ENCODE results near the gene CAMK1.

DNA sequence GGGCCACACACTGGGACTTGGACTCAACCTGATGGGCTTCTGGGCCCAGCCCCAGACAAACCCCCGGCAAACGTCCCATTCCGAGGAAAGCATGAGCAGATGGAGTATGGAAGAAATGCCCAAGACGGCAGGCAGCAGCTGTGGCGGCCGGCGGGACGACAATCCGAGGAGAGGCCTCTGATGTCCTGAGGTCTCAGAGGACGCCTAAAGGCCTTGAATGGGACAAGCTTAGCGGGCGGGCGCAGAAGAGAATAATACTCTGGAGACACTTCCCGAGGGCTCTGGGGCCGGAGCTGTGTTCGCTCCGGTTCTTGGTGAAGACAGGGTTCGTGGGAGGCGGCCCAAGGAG is 20.5 kb downstream of the CAMK1 start:
- TF ChIP-seq, protein P1, sequence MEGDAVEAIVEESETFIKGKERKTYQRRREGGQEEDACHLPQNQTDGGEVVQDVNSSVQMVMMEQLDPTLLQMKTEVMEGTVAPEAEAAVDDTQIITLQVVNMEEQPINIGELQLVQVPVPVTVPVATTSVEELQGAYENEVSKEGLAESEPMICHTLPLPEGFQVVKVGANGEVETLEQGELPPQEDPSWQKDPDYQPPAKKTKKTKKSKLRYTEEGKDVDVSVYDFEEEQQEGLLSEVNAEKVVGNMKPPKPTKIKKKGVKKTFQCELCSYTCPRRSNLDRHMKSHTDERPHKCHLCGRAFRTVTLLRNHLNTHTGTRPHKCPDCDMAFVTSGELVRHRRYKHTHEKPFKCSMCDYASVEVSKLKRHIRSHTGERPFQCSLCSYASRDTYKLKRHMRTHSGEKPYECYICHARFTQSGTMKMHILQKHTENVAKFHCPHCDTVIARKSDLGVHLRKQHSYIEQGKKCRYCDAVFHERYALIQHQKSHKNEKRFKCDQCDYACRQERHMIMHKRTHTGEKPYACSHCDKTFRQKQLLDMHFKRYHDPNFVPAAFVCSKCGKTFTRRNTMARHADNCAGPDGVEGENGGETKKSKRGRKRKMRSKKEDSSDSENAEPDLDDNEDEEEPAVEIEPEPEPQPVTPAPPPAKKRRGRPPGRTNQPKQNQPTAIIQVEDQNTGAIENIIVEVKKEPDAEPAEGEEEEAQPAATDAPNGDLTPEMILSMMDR (IDR thresholded peaks at IDR 0.05), result no peak
- TF ChIP-seq POLR2A (IDR thresholded peaks at IDR 0.05) (no peak), POLR2AphosphoS5 (IDR thresholded peaks at IDR 0.05) (no peak), EP300 (IDR thresholded peaks at IDR 0.05) (no peak)
